SU-DHL-6 (cell line): ENCODE results near the gene VEGFB.
A peak's percentile ranks its signal among the peaks of the same experiment; 100 is the strongest.

Experiments used
- H2AFZ ChIP-seq: fragments of 200-600 bp; sonication (generic); 2 replicates; pipeline ENCODE4 v1.6.1; 2014; ENCODE audit warnings: low read depth, mild to moderate bottlenecking, moderate library complexity, mixed read lengths, antibody characterized with exemption, low read length; ENCODE audit not compliant: severe bottlenecking
- H3F3A ChIP-seq: fragments of 200-600 bp; shearing (Covaris generic); 2 replicates; pipeline ENCODE4 v1.6.0; 2016; ENCODE audit warnings: antibody characterized with exemption, mild to moderate bottlenecking; ENCODE audit not compliant: insufficient read depth
- H3K27ac ChIP-seq: fragments of 200-600 bp; sonication (generic); 2 replicates; pipeline ENCODE4 v1.5.1; 2016; ENCODE audit warnings: low read depth, mild to moderate bottlenecking, low read length, moderate library complexity, mixed read lengths
- H3K27me3 ChIP-seq: fragments of 200-600 bp; sonication (generic), shearing (Covaris generic); 2 replicates; pipeline ENCODE4 v1.6.0; 2014; ENCODE audit warnings: mild to moderate bottlenecking, low read length
- H3K36me3 ChIP-seq: fragments of 200-600 bp; sonication (generic); 2 replicates; pipeline ENCODE4 v1.6.1; 2014; ENCODE audit warnings: mild to moderate bottlenecking, low read length, mixed read lengths
- H3K4me2 ChIP-seq: fragments of 300-600, 200-600 bp; shearing (Covaris generic), sonication (generic); 2 replicates; pipeline ENCODE4 v1.6.0; 2014; ENCODE audit warnings: low read length, low read depth, mild to moderate bottlenecking; ENCODE audit not compliant: poor library complexity, severe bottlenecking
- H3K4me3 ChIP-seq: fragments of 200-600 bp; sonication (generic); 2 replicates; pipeline ENCODE4 v1.5.1; 2014; ENCODE audit warnings: antibody characterized with exemption, low read length, mild to moderate bottlenecking, mixed read lengths; ENCODE audit not compliant: insufficient read depth, poor library complexity, severe bottlenecking
- H3K79me2 ChIP-seq: fragments of 200-600 bp; sonication (generic); 2 replicates; pipeline ENCODE4 v1.6.1; 2014; ENCODE audit warnings: mild to moderate bottlenecking, low read length, moderate library complexity; ENCODE audit not compliant: insufficient read depth
- H3K9ac ChIP-seq: fragments of 200-600 bp; sonication (generic); 2 replicates; pipeline ENCODE4 v1.7.0; 2014; ENCODE audit warnings: mild to moderate bottlenecking, low read length
- H3K9me2 ChIP-seq: fragments of 200-600 bp; sonication (generic); replicated peaks from 2 replicates; pipeline ENCODE4 v1.6.1; 2014; ENCODE audit warnings: low read length; ENCODE audit not compliant: insufficient read depth
- H3K9me3 ChIP-seq: fragments of 200-600 bp; sonication (generic); 2 replicates; pipeline ENCODE4 v1.6.1; 2014; ENCODE audit warnings: low read length, mixed read lengths; ENCODE audit not compliant: insufficient read depth
- H4K20me1 ChIP-seq: fragments of 200-600 bp; sonication (generic); 2 replicates; pipeline ENCODE4 v1.6.1; 2014; ENCODE audit warnings: low read depth, mild to moderate bottlenecking, antibody characterized with exemption, low read length, moderate library complexity, mixed read lengths
- CTCF ChIP-seq: fragments of 200-600 bp; sonication (generic); IDR thresholded peaks from one replicate; pipeline ENCODE4 v1.5.1; 2017; ENCODE audit warnings: antibody characterized with exemption, mild to moderate bottlenecking, low read length, moderate library complexity; ENCODE audit not compliant: insufficient read depth, poor library complexity, severe bottlenecking
- EZH2phosphoT487 ChIP-seq: fragments of 200-600 bp; sonication (generic), shearing (Covaris generic); conservative IDR thresholded peaks from 2 replicates; pipeline ENCODE4 v1.6.1; 2018; ENCODE audit warnings: mild to moderate bottlenecking, antibody characterized with exemption, low read length, moderate library complexity, mixed read lengths

VEGFB gene

GRCh38 chr11:64225608-64226506 is 8.5 kb upstream of the VEGFB start, which contains the start of the genes NUDT22 and TRPT1:
Gene NUDT22, plus strand, starts transcription at chr11:64226274. Its CDS starts 379 bp downstream, at chr11:64226653.
Gene TRPT1, minus strand, starts transcription at chr11:64226186. Its CDS starts 326 bp downstream, at chr11:64225860.
- Histone ChIP-seq H3F3A (peaks cover 41% of the 10 kb centered on the region), H3K9me3 (no peaks in the 10 kb centered on the region), H2AFZ (peak within 1 kb of the TSS; percentile 55), H3K36me3 (no peaks in the 10 kb centered on the region), H3K27me3 (no peaks in the 10 kb centered on the region), H3K9ac (peak within 1 kb of the TSS; percentile 94), H4K20me1 (no peaks in the 10 kb centered on the region), H3K79me2 (no peaks in the 10 kb centered on the region; the same call in 1 of the 2 replicates), H3K9me2 (no peaks in the 10 kb centered on the region), H3K27ac (peak within 1 kb of the TSS; percentile 88), H3K4me3 (peak within 1 kb of the TSS; percentile 83), H3K4me2 (peak within 1 kb of the TSS; percentile 87)
- TF ChIP-seq EZH2phosphoT487: no peak
- TF ChIP-seq CTCF: peak; percentile 8

GRCh38 chr11:64226507-64227051 is 7.8 kb upstream of the VEGFB start:
- H2AFZ ChIP-seq: no peak overlapping the region
- H3K27ac ChIP-seq: peak overlapping the region; percentile 88
- TF ChIP-seq EZH2phosphoT487 (no peak), CTCF (no peak)
- H3K9me3 ChIP-seq: no peaks in the 10 kb centered on the region
- H3K36me3 ChIP-seq: no peaks in the 10 kb centered on the region
- H3K9ac ChIP-seq: peak overlapping the region; percentile 94
- peak overlapping the region; percentile 87 for H3K4me2 ChIP-seq
- H3F3A ChIP-seq: peaks cover 41% of the 10 kb centered on the region
- H3K27me3 ChIP-seq: no peaks in the 10 kb centered on the region
- no peaks in the 10 kb centered on the region for H3K9me2 ChIP-seq
- H3K4me3 ChIP-seq: peak overlapping the region; percentile 83
- H4K20me1 ChIP-seq: no peaks in the 10 kb centered on the region
- H3K79me2 ChIP-seq: no peaks in the 10 kb centered on the region; the same call in 1 of the 2 replicates

GRCh38 chr11:64227405-64227956 is 6.9 kb upstream of the VEGFB start:
- Histone ChIP-seq H3K36me3 (no peaks in the 10 kb centered on the region), H4K20me1 (no peaks in the 10 kb centered on the region), H3K27ac (peak overlapping the region; percentile 88), H3K4me3 (peak overlapping the region; percentile 83), H3K79me2 (no peaks in the 10 kb centered on the region; the same call in 1 of the 2 replicates), H3K27me3 (no peaks in the 10 kb centered on the region), H3K4me2 (peak overlapping the region; percentile 87), H3F3A (peaks cover 39% of the 10 kb centered on the region), H2AFZ (no peak overlapping the region), H3K9me3 (no peaks in the 10 kb centered on the region), H3K9ac (peak overlapping the region; percentile 94), H3K9me2 (no peaks in the 10 kb centered on the region)
- TF ChIP-seq EZH2phosphoT487 (no peak), CTCF (no peak)
